Mesothelial cell of epicardium (in vitro differentiated cells): Measurements from ENCODE around the gene CSF1R. TPM values are rescaled to one million over a fixed set of nuclear protein-coding genes. Genes with fewer than 3 reads are reported as not detected.

Source experiments
- DNase-seq, 2 experiments: peaks; one replicate each; pipeline ENCODE4 v3.0.0; 2021; ENCODE audit warnings: low spot score in 2 of 2; ENCODE audit not compliant: unreplicated experiment in 2 of 2
- H3K27ac Mint-ChIP-seq: 2 replicates; pipeline ENCODE4 v1.8.0; 2021; ENCODE audit warnings: mixed read lengths
- H3K27me3 Mint-ChIP-seq: 2 replicates; pipeline ENCODE4 v1.8.0; 2021; ENCODE audit warnings: low read depth, mixed read lengths
- H3K36me3 Mint-ChIP-seq: 2 replicates; pipeline ENCODE4 v1.8.0; 2021; ENCODE audit warnings: mixed read lengths
- H3K4me1 Mint-ChIP-seq: 2 replicates; pipeline ENCODE4 v1.8.0; 2021; ENCODE audit warnings: mixed read lengths
- H3K4me3 Mint-ChIP-seq: 2 replicates; pipeline ENCODE4 v1.8.0; 2021; ENCODE audit warnings: mild to moderate bottlenecking, moderate library complexity, mixed read lengths
- H3K9me3 Mint-ChIP-seq: 2 replicates; pipeline ENCODE4 v1.8.0; 2021; ENCODE audit warnings: mixed read lengths
- CTCF ChIP-seq: fragments of 200-600 bp; sonication (generic); IDR thresholded peaks from one replicate; pipeline ENCODE4 v1.5.0; 2021; ENCODE audit warnings: antibody characterized with exemption; ENCODE audit not compliant: unreplicated experiment
- total RNA-seq: library from RNA; stranded (reverse); gene quantifications from 3 replicates; pipeline ENCODE4 v1.2.1, GENCODE V29; 2021

The CSF1R gene
- total RNA-seq, 1 donor from 2014 or later, result 0.18 TPM

- no peak overlapping the region for H3K27ac Mint-ChIP-seq
- no peak for TF ChIP-seq CTCF
- no peaks in the 10 kb centered on the region for H3K4me1 Mint-ChIP-seq
- no peak overlapping the region for H3K4me3 Mint-ChIP-seq
- no peaks in the 10 kb centered on the region for H3K9me3 Mint-ChIP-seq
- no peaks in the 10 kb centered on the region for H3K27me3 Mint-ChIP-seq
- H3K36me3 Mint-ChIP-seq, result peaks cover 29% of the 10 kb centered on the region
- DNase-seq, result no peak
These were observed 59.6 kb downstream of the CSF1R start for GRCh38 chr5:150026682-150027172.

GRCh38 chr5:150024346-150024984 is 61.9 kb downstream of the CSF1R start:
- Mint-ChIP-seq H3K4me1 (no peaks in the 10 kb centered on the region), H3K9me3 (no peaks in the 10 kb centered on the region), H3K27me3 (no peaks in the 10 kb centered on the region), H3K27ac (no peak overlapping the region), H3K36me3 (peaks cover 25% of the 10 kb centered on the region), H3K4me3 (no peak overlapping the region)
- no peak for TF ChIP-seq CTCF
- no peak for DNase-seq

- no peaks in the 10 kb centered on the region for H3K27me3 Mint-ChIP-seq
- DNase-seq, result no peak
- TF ChIP-seq CTCF, result no peak
- peaks cover 35% of the 10 kb centered on the region for H3K36me3 Mint-ChIP-seq
- H3K4me1 Mint-ChIP-seq, result no peaks in the 10 kb centered on the region
- H3K4me3 Mint-ChIP-seq, result no peak overlapping the region
- H3K27ac Mint-ChIP-seq, result no peak overlapping the region
- no peaks in the 10 kb centered on the region for H3K9me3 Mint-ChIP-seq
These were observed 63.2 kb downstream of the CSF1R start for GRCh38 chr5:150023136-150023535.

GRCh38 chr5:150022681-150023080 is 63.7 kb downstream of the CSF1R start:
- Mint-ChIP-seq H3K27ac (no peak overlapping the region), H3K4me1 (no peaks in the 10 kb centered on the region), H3K27me3 (no peaks in the 10 kb centered on the region), H3K36me3 (peaks cover 34% of the 10 kb centered on the region), H3K4me3 (no peak overlapping the region), H3K9me3 (no peaks in the 10 kb centered on the region)
- DNase-seq, result no peak
- TF ChIP-seq CTCF, result no peak

GRCh38 chr5:150022158-150022531 is 64.2 kb downstream of the CSF1R start:
- H3K36me3 Mint-ChIP-seq, result peaks cover 35% of the 10 kb centered on the region

More at GRCh38 chr5:150022158-150022531, 64.2 kb downstream of the CSF1R start:
- Mint-ChIP-seq H3K4me3 (no peak overlapping the region), H3K4me1 (no peaks in the 10 kb centered on the region), H3K27me3 (no peaks in the 10 kb centered on the region), H3K9me3 (no peaks in the 10 kb centered on the region), H3K27ac (no peak overlapping the region)
- no peak for TF ChIP-seq CTCF
- no peak for DNase-seq
